Stromal cell of bone marrow (primary cell): ENCODE measurements around the gene UTP20.
"Not testable (repeated sequence)": the region's sequence is repeated elsewhere in the genome, so short reads cannot be mapped to it uniquely, and the experiment has no call there.

Experiments
- DNase-seq: peaks from one replicate; pipeline ENCODE4 v3.0.0-alpha.2; 2012; ENCODE audit warnings: low read depth

The UTP20 gene

DNA sequence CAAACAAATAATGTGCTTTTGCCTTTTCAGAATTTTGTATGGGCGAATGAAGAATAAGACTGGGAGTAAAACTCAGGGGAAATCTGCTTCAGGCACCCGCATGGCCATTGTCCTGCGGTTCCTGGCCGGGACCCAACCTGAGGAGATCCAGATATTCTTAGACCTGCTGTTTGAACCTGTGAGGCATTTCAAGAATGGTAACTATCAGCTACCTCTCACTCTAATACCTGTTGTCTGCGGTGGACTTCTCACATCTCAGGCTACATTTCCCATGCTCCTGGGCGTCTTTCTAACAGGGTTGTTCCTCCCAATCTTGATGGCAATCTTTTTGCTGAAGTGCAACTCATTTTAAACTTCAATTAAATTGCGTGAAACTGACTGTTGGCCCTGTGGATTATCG lies 47.1 kb downstream of the UTP20 start:
- no peak for DNase-seq

DNA sequence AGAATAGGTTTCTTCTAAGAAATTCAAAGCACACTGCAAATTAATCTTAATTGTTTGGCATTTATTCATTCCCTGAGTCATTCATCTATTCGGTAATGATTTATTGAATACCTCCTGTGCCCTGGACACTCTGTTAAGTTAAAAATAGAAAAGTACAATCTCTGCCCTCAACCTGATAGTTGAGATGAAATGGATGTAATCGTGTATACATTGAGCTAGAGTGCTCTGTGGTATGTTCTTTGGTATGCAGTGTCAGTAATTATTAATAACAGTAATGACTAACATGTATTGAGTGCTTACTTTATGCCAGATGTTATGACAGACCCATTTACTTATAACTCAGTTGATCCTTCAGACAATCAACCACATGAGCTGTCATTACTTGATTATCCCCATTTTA lies 47.6 kb downstream of the UTP20 start:
- no peak for DNase-seq

DNA sequence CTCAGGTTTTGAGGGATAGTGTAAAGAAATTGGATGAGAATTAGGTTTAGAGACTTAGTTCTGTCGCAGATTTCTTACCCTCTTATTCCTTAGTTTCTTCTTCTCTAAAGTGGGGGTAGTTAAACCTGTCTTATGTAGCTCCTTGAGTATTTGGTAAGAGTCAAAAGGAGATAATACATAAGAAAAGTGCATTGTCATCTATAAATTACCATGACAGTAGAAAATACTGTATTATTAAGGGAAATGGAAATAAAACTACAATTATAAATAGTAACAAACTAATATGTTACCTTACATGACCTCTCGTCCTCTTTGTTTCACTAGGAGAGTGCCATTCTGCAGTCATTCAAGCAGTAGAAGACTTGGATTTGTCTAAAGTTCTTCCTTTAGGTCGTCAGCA lies 49.0 kb downstream of the UTP20 start:
- DNase-seq, result no peak

DNA sequence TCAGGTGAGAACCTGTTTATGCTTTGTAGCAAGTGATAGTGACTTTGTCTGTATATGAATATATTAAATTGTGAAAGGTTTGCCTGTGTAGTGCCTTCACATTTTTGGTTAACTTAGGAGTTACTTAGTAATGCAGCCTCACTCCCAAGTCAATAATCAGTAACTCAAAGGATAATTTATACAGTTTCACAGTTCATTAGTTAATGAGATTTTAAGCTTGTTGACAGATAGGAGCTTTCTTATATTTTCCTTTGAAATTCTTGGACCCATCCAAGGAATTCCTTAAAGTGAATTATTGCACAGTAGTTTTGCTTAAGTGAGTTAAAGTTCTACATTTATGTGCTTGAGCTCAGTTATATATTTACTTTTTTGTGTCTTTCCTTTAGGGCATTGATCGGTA lies 50.7 kb downstream of the UTP20 start:
- DNase-seq, result no peak

DNA sequence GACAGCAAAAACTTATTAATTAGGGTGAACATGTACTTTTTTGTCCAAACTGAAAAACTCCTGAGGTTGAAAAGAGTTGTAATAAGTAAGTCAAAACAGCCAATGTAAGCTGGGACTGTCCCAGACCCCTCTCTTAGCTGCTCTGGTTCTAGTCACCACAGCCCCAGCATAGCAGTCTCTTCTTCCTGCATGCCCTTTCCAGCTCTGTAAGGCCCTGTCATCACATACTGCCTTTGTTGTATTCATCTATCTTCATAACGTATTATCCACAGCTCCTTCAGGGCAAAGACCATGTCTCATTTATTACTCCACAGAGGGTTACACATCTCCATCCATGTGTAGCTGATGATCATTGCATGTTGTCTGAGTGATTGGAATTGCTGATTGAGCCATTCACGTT lies 56.5 kb downstream of the UTP20 start:
- DNase-seq, result no peak

DNA sequence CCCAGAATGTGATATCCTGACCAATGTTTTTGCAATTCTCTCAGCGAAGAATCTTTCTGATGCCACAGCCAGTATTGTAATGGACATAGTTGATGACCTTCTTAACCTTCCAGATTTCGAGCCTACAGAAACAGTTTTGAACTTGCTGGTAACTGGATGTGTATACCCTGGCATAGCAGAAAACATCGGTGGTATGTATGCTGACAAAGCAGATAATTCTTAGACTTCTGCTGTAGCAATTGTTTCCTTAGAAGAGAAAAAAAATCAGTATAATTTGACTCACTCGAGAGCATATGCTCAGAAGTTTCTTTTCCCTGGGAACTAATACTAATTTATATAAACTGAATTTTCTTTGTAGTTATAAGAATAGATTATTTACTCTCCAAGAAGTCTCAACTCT lies 58.2 kb downstream of the UTP20 start:
- no peak for DNase-seq

DNA sequence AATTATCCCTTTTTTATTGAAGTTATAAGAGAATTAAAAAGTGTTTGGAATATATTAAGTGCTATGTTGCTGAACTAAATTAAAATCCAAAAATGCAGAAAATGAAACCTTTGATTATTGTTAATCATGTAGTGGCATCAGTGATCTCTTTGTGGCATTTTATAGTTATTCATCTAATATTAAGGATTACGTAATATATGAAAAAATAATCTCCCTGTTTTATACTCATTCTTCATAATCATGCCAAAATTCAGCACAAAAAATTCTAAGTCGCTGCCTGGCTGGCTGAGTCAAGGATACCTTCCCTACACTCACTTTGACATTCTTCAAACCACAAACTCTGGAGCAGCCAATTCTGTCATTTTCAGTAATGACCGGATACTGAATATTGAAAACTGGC lies 64.0 kb downstream of the UTP20 start:
- no peak for DNase-seq

DNA sequence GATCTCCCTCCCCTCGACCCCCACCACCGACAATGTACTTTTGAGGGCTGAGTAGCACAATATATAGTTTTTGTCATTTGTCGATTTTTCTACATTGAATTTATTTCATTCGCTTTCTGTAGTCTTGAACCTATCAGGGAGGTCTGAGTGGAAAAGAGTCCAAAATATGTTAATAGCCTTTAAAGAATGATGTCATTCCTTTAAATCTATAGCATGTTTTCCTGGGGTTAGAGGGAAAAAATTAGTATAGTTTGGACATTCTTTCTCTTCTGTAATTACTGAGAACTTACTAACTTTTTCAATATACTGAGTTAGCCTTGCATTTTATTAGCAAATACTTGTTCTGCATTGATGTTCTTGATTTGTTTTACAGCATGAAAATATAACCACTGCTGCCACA lies 71.8 kb downstream of the UTP20 start:
- DNase-seq, result no peak

DNA sequence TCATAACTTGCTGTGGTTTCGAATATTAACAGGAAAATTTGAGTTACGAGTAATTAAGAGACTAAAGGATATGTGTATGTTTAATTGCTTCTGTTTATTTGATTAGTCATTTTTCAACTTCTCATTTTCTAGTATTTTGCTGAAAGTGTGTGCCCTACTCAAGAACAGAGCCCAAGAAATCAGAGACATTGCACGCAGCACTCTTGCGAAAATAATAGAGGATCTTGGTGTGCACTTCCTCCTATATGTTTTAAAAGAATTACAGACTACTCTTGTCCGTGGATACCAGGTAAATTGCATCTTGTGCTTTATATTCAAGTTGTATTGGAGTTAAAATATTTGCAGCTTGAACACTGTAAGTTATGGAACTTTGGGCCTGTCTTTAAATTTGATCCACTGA lies 76.9 kb downstream of the UTP20 start:
- no peak for DNase-seq

DNA sequence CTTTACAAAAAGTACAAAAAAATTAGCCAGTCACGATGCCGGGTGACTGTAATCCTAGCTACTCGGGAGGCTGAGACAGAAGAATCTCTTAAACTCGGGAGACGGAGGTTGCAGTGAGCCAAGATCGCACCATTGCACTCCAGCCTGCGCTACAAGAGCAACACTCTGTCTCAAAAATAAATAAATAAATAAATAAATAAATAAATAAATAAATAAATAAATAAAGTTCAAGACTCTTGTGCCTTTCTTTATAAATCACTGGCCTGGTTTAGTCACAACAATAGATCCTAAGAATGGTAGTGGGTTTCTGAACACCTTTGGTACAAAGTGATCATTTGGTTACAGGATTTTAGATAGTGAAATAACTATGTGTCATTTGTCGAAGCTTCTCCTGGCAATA lies 81.5 kb downstream of the UTP20 start:
- no peak for DNase-seq

DNA sequence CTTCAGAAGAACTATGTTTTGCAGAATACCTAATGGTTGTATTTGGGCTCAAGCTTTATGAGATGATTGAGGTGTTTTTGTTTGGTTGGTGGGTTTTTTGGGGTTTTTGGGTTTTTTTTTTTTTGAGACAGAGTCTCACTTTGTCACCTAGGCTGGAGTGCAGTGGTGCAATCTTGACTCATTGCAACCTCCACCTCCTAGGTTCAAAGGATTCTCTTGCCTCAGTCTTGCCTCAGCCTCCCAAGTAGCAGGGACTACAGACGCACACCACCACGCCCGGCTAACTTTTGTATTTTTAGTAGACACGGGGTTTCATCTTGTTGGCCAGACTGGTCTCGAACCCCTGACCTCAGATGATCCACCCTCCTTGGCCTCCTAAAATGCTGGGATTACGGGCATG lies 88.1 kb downstream of the UTP20 start:
- no peak for DNase-seq

DNA sequence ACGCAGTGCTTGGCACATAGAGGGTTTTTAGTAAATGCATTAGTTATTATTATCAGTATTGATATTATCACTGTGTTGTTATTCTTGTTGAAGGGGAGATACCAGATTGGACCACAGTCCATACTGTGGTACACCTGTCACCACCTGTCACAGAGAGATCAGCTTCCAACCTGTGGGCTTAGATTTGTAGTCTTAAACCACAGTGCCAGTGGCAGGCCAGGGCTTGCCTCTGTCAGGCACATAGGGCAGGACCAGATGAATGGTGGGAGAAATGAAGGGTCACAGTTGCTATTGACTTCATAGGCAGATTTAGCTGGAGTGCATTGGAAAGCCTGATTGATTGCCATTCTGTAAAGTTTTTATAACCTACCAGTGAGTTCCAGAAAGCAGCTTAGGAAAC lies 92.5 kb downstream of the UTP20 start:
- no peak for DNase-seq

DNA sequence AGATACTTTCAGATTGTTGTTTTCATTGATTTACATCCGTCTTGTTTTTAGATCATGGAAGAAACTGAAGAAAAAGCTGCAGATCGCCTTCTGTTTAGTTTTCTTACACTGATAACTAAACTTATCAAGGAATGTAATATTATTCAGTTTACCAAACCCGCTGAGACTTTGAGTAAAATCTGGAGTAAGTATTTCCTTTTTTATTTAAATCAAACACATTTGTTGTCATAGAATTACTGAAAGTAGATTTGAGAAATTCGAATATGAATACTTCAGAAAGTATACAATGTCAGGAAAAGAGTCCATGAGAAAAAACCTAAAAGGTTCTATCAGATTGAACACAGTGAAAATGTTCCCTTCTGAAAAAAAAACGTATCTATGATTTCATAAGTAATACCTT lies 95.7 kb downstream of the UTP20 start:
- DNase-seq, result no peak

DNA sequence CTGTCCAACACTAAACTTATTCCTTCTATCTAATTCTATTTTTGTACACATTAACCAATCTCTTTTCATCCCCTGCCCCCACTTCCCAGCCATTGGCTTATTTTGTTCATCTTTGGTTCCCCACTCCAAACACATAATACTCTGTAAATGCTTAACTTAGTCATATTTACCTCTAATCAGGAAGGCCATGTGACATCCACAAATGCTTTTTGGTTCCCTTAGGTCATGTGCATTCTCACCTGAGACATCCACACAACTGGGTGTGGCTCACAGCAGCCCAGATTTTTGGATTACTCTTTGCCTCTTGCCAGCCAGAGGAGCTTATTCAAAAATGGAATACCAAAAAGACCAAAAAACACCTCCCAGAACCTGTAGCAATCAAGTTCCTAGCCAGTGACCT lies 99.2 kb downstream of the UTP20 start:
- DNase-seq, result no peak

DNA sequence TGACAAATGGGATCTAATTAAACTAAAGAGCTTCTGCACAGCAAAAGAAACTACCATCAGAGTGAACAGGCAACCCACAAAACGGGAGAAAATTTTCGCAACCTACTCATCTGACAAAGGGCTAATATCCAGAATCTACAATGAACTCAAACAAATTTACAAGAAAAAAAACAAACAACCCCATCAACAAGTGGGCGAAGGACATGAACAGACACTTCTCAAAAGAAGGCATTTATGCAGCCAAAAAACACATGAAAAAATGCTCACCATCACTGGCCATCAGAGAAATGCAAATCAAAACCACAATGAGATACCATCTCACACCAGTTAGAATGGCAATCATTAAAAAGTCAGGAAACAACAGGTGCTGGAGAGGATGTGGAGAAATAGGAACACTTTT lies 111.3 kb downstream of the UTP20 start:
- not testable (repeated sequence) for DNase-seq

DNA sequence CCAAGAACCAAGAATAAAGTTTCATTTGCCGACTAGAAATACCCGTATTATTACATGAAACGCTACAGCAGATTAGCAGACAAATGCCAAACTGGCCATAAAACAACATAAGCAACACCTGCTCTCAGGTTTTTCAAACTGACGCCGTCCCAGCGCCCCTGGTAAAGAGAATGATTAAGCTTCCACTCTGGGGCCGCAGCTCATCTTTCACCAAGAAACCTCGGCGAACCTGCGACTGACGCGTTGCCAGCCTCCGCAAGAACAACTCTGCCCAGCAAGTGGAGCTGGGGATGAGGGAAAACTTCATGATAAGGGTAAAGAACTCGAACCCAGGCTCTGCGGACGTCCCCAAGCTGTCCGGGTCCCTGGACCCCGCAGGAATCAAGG lies 127.1 kb downstream of the UTP20 start:
- no peak for DNase-seq

DNA sequence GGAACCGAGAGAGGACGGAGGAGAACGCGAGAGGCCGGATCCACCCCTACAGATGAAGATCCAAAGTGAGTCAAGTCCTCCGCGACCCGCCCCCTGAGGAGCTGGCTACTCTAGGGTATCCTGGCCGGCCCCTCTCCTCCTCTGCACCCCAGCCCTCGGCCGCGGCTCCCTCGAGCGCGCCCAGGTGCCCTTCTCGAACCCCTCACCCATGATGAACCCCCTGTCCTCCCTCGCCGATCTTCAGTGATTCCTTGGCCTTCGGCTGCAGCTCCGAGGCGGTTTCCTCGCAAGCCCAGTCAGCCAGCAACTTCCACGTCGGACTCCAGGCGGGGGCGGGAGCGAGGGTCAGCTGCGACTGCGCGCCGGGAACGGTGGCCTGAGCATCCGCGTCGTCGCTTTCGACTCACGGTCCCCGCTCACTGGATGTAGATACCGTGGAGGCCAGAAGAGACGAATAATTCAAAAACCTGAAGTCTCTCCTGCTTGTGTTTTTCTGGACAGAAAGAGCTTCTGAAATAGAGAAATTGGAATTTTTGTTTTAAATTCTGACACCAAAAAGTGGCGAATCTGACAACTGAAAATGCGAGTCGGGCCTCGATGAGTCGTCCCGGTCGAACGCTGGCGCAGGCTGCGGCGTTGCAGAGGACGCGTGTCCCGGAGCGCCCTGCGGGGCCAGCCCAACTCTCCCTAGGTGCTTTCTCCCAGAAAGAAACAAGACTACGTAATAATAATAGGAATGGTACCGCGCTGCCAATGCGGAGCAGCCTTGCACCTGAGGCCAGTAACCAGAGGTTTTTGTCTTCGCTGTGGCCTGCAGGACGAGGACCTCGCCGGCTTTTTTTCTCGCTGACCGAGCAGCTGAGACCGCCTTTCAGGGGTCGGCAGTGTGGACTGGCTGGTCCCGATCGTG lies 127.8 kb downstream of the UTP20 start, which contains the start of gene ARL1:
Gene ARL1 (minus strand): TSS at position 337 of the 910 bp plus-strand sequence. CDS start 127 bp downstream, at position 210.
- peak; percentile 78 for DNase-seq

DNA sequence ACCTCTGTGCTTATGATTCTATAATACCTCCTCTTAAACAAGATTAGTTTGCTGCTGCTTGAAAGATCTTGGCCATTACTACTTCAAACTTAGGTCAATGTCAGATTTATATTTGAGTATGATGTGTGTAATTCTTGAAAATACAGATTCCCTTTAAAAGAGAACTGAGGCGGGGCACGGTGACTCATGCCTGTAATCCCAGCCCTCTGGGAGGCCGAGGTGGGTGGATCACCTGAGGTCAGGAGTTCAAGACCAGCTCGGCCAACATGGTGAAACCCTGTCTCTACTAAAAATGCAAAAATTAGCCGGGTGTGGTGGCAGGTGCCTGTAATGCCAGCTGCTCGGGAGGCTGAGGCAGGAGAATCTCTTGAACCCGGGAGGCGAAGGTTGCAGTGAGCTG lies 130.3 kb downstream of the UTP20 start:
- not testable (repeated sequence) for DNase-seq

DNA sequence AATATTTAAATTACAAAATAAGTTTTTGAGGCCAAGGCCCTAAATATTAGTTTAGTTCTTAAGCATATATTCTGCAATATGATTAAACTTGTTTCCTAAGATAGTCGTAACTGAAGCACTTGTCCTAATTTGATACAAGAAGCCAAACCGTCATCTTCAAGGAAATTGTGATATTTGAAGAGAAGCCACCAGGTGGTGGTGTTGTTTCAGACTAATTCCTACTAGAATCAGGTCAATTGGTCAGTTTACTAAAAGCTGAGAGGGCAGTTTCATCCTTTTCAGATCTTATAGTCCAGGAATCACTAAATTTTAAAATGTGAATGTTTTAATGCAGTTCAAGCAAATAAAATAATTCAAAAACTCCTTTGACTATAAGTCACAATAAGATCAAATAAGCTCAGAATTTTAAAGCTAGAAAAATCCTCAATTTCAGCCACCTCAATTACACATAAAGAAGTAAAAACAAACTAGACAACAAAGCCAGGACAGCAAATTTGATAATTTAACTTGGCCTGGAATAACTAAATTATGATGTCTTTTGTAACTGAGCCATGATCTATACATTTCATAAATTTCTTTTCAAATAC lies 134.7 kb downstream of the UTP20 start:
- DNase-seq, result peak; percentile 33

DNA sequence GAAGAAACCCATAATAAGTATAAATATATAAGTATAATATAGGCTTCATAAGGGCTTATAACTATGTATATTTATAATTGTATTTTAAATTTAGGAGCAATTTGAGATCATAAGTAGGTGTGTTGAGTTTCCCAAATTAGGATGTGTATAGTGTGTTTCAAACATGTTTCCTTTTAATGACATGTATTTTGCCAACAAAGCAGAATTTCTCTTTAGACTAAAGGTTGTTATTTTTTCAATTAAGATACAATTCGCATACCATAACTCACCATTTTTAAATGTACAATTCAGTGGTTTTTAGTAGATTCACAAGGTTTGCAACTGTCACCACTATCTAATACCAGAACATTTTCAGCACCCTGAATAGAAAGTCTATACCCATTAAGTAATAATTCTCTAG lies 135.3 kb downstream of the UTP20 start:
- DNase-seq, result no peak

DNA sequence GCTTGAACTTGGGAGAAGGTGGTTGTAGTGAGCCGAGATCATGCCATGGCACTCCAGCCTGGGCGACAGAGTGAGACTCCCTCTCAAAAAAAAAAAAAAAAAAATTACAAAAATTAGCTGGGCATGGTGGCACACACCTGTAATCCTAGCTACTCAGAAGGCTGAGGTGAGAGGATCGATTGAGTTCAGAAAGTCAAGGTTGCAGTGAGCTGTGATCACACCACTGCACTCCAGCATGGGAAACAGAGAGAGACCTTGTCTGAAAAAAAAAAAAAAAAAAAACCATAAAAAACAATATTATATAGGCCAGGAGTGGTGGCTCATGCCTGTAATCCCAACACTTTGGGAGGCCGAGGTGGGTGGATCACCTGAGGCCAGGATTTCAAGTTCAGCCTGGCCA lies 142.2 kb downstream of the UTP20 start:
- not testable (repeated sequence) for DNase-seq

DNA sequence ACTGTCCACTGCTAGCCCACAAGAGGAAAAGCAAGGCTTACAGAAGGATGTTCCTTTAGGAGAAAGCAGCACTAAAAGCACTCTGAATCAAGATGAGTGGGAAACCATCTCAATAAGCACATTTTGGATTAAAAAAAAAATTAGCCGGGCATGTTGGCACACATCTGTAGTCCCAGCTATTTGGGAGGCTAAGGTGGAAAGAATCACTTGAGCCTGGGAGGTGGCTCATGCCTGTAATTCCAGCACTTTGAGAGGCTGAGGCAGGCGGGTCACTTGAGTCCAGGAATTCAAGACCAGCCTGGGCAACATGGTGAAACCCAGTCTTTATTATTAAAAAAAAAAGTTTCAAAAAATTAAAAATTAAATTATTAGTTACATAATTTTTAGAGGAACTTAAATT lies 144.7 kb downstream of the UTP20 start:
- DNase-seq, result no peak

DNA sequence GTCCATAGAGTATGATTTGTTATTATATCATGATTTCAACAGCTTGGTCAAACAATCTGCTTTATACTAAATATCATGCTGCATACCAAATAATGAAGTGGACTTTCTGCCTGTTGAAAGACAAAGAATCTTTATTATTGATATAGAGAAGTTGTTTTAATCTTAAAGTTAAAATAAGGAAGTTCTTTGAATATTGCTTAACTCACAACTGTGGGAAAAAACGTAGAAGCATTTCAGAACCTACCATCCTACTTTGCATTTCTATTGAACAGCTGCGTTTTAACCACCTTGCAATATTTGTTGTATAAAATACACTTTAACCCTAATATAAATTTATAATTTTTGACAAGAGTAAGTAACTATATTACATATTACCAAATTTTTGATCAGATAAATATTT lies 150.6 kb downstream of the UTP20 start:
- no peak for DNase-seq

DNA sequence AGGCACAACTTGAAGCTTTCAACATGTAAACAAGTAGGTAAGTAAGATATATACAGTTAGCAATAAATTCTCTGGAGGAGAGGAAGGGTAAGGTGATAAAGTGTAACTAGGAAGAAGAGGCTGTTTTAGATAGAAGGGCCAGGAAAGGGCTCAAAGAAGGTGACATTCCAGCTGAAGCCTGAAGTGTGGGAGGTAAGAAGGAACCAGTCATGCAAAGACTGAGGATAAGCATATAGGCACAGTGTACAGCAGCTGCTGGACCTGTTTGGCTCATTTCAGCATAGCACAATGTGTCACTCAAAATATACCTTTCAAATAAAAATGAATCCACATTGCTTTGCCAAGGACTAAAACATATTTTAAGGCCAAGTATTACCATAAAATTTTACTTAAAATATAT lies 156.2 kb downstream of the UTP20 start:
- no peak for DNase-seq
